ENCODE results near the gene TIMM8B. TPM values are rescaled to one million over a fixed set of nuclear protein-coding genes. Genes with fewer than 3 reads are reported as not detected.

Gene TIMM8B
- total RNA-seq, 1 experiment from 2014 or later: 70.8 TPM

DNA sequence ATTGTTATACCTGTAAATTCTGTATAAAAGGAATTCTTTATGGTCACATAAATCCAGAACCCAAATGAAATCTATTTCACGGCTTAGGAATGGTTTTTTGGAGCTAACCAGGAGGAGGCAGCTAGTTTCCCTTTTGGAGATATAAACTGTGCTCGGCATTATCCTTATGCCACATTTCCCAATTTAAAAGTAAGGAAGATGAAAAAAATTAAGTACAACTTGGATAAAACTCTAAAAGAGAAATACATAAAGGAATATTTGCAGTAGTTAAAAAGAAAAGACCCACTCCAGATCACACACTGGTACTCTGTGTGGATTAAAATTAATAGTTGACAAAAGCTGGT, 43.6 kb downstream of the TIMM8B start:
- TF ChIP-seq, protein P1, sequence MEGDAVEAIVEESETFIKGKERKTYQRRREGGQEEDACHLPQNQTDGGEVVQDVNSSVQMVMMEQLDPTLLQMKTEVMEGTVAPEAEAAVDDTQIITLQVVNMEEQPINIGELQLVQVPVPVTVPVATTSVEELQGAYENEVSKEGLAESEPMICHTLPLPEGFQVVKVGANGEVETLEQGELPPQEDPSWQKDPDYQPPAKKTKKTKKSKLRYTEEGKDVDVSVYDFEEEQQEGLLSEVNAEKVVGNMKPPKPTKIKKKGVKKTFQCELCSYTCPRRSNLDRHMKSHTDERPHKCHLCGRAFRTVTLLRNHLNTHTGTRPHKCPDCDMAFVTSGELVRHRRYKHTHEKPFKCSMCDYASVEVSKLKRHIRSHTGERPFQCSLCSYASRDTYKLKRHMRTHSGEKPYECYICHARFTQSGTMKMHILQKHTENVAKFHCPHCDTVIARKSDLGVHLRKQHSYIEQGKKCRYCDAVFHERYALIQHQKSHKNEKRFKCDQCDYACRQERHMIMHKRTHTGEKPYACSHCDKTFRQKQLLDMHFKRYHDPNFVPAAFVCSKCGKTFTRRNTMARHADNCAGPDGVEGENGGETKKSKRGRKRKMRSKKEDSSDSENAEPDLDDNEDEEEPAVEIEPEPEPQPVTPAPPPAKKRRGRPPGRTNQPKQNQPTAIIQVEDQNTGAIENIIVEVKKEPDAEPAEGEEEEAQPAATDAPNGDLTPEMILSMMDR (IDR thresholded peaks at IDR 0.05; ENCODE audit: unreplicated experiment): no peak
- peaks cover 19% of the 10 kb centered on the region for H3K4me1 Mint-ChIP-seq (ENCODE audit: insufficient read depth, unreplicated experiment)
- no peak overlapping the region for H3K4me3 Mint-ChIP-seq (ENCODE audit: unreplicated experiment)
- no peak for DNase-seq (ENCODE audit: unreplicated experiment)
- intact Hi-C loops (cut with micrococcal nuclease): no loop called here
- H3K27ac Mint-ChIP-seq (ENCODE audit: low read depth, unreplicated experiment): peak overlapping the region; percentile 49
- H3K9me3 Mint-ChIP-seq (ENCODE audit: unreplicated experiment): no peaks in the 10 kb centered on the region
- H3K36me3 Mint-ChIP-seq (ENCODE audit: insufficient read depth, unreplicated experiment): peaks cover 82% of the 10 kb centered on the region
- CTCF ChIA-PET: interaction anchor here (1.8 kb wide), 1 partner anchor 111 kb away, joined by 5 read pairs; no protein-coding TSS in a partner anchor
- POLR2A ChIA-PET: interaction anchor here (0.8 to 2.1 kb wide), 4 partner anchors 19 to 116 kb away, joined by 3 to 8 read pairs (median 4); partner anchors contain the start of genes NKAPD1 and PIH1D2
- no TSS peak for BruUV-seq (replicated peaks)
- no peaks in the 10 kb centered on the region for H3K27me3 Mint-ChIP-seq (ENCODE audit: insufficient read depth, unreplicated experiment)

DNA sequence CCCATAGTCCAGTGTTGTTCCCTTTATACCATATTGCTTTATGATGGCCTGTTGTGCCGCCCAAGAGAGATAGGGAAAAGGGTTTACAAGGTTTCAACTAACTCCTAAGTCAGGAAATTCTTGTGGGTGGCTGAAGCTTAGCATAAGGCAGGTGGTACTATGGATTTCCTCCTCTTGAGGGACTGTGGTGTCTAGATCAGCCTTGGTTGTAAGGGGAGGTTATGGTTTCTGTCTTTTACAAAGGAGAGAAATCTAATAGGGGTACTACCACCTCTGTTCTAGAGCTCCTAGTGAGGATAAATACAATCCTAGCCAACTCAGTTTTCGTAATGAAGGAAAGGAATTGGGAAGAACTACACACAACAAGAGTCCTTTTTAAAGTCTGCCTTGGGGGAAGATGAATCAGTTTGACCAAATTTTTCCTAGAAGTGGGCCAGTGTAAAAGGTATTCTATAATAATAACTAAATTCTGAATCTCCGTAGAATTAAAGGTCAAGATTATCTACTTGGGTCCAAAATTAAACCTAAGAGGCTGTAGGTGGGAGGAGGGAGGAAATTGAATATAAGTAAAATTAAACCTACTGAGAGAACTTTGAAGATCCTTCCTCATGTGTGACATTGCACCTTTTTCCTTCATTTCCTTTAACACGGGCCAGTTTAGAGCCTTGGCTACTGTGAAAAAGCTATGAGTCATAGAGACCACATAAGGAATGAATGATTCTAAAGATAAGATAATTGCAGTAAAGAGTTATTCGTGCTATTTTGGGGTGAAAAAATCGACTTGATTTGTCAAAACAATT, 44.2 kb downstream of the TIMM8B start:
- DNase-seq (ENCODE audit: unreplicated experiment): peak; percentile 49
- H3K9me3 Mint-ChIP-seq (ENCODE audit: unreplicated experiment): no peaks in the 10 kb centered on the region
- no peak overlapping the region for H3K4me3 Mint-ChIP-seq (ENCODE audit: unreplicated experiment)
- no peaks in the 10 kb centered on the region for H3K27me3 Mint-ChIP-seq (ENCODE audit: insufficient read depth, unreplicated experiment)
- no TSS peak for BruUV-seq (replicated peaks)
- H3K36me3 Mint-ChIP-seq (ENCODE audit: insufficient read depth, unreplicated experiment): peaks cover 84% of the 10 kb centered on the region
- H3K27ac Mint-ChIP-seq (ENCODE audit: low read depth, unreplicated experiment): peak overlapping the region; percentile 49
- POLR2A ChIA-PET: interaction anchor here (0.8 to 2.1 kb wide), 4 partner anchors 19 to 116 kb away, joined by 3 to 8 read pairs (median 4); partner anchors contain the start of genes NKAPD1 and PIH1D2
- intact Hi-C loops (cut with micrococcal nuclease): no loop called here
- peaks cover 19% of the 10 kb centered on the region for H3K4me1 Mint-ChIP-seq (ENCODE audit: insufficient read depth, unreplicated experiment)
- CTCF ChIA-PET: interaction anchor here (0.6 to 1.8 kb wide), 5 partner anchors 11 to 243 kb away, joined by 3 to 5 read pairs (median 3); no protein-coding TSS in a partner anchor
- TF ChIP-seq, protein P1 (IDR thresholded peaks at IDR 0.05; ENCODE audit: unreplicated experiment): no peak

DNA sequence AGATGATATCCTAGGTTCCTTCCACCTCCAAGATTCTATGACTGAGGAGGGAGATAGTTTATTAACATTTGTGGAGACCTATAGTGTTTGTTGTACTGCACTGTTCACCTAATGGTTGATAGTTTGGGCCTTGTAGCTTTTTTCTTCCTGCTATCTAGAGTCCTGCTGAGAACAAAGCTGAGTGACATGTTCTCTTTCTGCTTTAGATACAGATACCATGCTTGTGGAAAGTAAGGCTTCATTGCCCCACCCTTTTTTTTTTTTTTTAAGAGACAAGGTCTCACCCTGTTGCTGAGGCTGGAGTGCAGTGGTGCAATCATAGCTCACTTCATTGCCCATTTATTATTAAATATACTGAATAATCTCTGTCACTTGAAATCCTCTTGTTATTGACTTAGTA, 49.0 kb downstream of the TIMM8B start:
- peaks cover 16% of the 10 kb centered on the region for H3K4me1 Mint-ChIP-seq (ENCODE audit: insufficient read depth, unreplicated experiment)
- POLR2A ChIA-PET: no interaction called here

More for the DNA sequence above, 49.0 kb downstream of the TIMM8B start:
- no peak for DNase-seq (ENCODE audit: unreplicated experiment)
- no TSS peak for BruUV-seq (replicated peaks)
- H3K27ac Mint-ChIP-seq (ENCODE audit: low read depth, unreplicated experiment): no peak overlapping the region
- no peaks in the 10 kb centered on the region for H3K9me3 Mint-ChIP-seq (ENCODE audit: unreplicated experiment)
- peaks cover 74% of the 10 kb centered on the region for H3K36me3 Mint-ChIP-seq (ENCODE audit: insufficient read depth, unreplicated experiment)
- CTCF ChIA-PET: interaction anchor here (0.6 kb wide), 1 partner anchor 497 kb away, joined by 3 read pairs; no protein-coding TSS in a partner anchor
- no peak overlapping the region for H3K4me3 Mint-ChIP-seq (ENCODE audit: unreplicated experiment)
- H3K27me3 Mint-ChIP-seq (ENCODE audit: insufficient read depth, unreplicated experiment): no peaks in the 10 kb centered on the region
- intact Hi-C loops (cut with micrococcal nuclease): no loop called here
- TF ChIP-seq, protein P1 (IDR thresholded peaks at IDR 0.05; ENCODE audit: unreplicated experiment): no peak

Other genes starting within 250 kb of the TIMM8B start
- 28.8 and 31.2 TPM in 2 replicates for gene ALG9, start 215.2 kb downstream of the TIMM8B start, total RNA-seq (2022)
- gene FDXACB1, start 207.6 kb downstream of the TIMM8B start, total RNA-seq (2022): 0.79 and 1.0 TPM in 2 replicates
- 33.6 and 38.3 TPM in 2 replicates for gene CFAP68, start 207.2 kb downstream of the TIMM8B start, total RNA-seq (2022)
- 1.2 and 2.5 TPM in 2 replicates for gene CRYAB, start 175.0 kb downstream of the TIMM8B start, total RNA-seq (2022)
- gene HSPB2, start 174.0 kb downstream of the TIMM8B start, total RNA-seq (2022): 0.23 TPM in 1 of 2 replicates, not detected in the other
- gene C11orf52, start 167.8 kb downstream of the TIMM8B start, total RNA-seq (2022): 1.3 and 2.0 TPM in 2 replicates
- gene DIXDC1, start 149.4 kb downstream of the TIMM8B start, total RNA-seq (2022): 21.0 and 47.3 TPM in 2 replicates
- 43.3 and 46.7 TPM in 2 replicates for gene DLAT, start 61.3 kb downstream of the TIMM8B start, total RNA-seq (2022)
- 2.0 and 2.1 TPM in 2 replicates for gene PIH1D2, start 12.7 kb downstream of the TIMM8B start, total RNA-seq (2022)
- 25.1 and 27.5 TPM in 2 replicates for gene NKAPD1, start 12.5 kb downstream of the TIMM8B start, total RNA-seq (2022)
- gene SDHD, start 117 bp upstream of the TIMM8B start, total RNA-seq (2022): 119 and 124 TPM in 2 replicates
- 124 and 189 TPM in 2 replicates for gene IL18, start 77.3 kb upstream of the TIMM8B start, total RNA-seq (2022)
- not detected in 2 replicates for gene TEX12, start 80.6 kb upstream of the TIMM8B start, total RNA-seq (2022)
- 0.93 TPM in 1 of 2 replicates, not detected in the other for gene BCO2, start 88.8 kb upstream of the TIMM8B start, total RNA-seq (2022)
- gene PTS, start 139.7 kb upstream of the TIMM8B start, total RNA-seq (2022): 68.3 and 79.4 TPM in 2 replicates
- gene PLET1, start 174.1 kb upstream of the TIMM8B start, total RNA-seq (2022): not detected in 2 replicates

All from MCF 10A (cell line).